SK-N-SH (cell line): ENCODE measurements around the gene ZNF829. TPM values are rescaled to one million over a fixed set of nuclear protein-coding genes. Genes with fewer than 3 reads are reported as not detected.

ENCODE experiments used
- RCOR1 ChIP-seq: fragments of 150-350 bp; IDR thresholded peaks from 2 replicates; pipeline ENCODE4 v1.6.1; 2017; ENCODE audit warnings: antibody characterized with exemption, low read length
- RXRA ChIP-seq: IDR thresholded peaks from 2 replicates; pipeline ENCODE4 v1.4.0; 2012; ENCODE audit warnings: low read depth, mild to moderate bottlenecking, borderline replicate concordance
- TAF1 ChIP-seq: IDR thresholded peaks from 2 replicates; pipeline ENCODE4 v1.6.1; 2012; ENCODE audit warnings: low read depth, mild to moderate bottlenecking, low read length, moderate library complexity, borderline replicate concordance
- YY1 ChIP-seq: IDR thresholded peaks from 2 replicates; pipeline ENCODE4 v1.4.0; 2012; ENCODE audit warnings: low read depth, mild to moderate bottlenecking
- polyA plus RNA-seq, 3 experiments: library from polyadenylated mRNA; depleted of rRNA; stranded (reverse); fragments of >200 nt; gene quantifications; 2 replicates each; pipeline ENCODE4 v1.2.3, GENCODE V29; 2012
- small RNA-seq, 7 experiments: library from RNA; depleted of rRNA; stranded (forward); fragments of <200 nt; gene quantifications; one replicate each; pipeline ENCODE3, GENCODE V24; 2012
- TF ChIP-seq, protein P1 (sequence below): IDR thresholded peaks from 2 replicates; pipeline ENCODE4; 2012
- TF ChIP-seq, protein P2 (sequence below): IDR thresholded peaks from 2 replicates; pipeline ENCODE4 v1.4.0; 2012; ENCODE audit warnings: low read depth, borderline replicate concordance

The ZNF829 gene
- polyA plus RNA-seq, 1 of the 3 experiments (the other 2 are of a cell fraction), result 0.72 TPM

DNA sequence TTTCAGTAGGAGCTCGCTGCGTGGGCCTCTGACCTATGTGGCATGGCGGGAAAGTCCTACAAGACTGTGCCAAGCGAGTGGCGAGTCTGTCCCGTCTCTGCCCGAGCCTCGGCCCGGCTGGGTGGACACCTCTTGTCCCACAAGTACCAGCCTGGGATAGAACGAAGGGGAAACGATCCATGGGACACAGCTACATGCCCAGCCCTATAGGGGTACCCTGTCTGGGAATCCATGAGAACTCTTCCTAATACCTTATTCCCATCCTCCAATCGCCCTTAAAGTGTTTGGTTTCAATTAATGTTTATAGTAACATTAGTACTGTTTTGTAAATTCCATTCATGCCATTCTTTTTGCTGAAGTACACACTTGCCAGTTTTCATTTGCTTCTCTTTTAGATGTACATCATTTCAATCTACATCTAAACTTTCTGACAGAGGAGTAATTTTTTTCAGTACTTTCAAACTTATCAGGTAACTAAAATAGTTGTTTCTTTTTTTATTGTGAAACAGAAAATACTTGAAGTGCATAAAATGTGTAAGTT, 77.2 kb downstream of the ZNF829 start (continued):
- TF ChIP-seq, protein P1, sequence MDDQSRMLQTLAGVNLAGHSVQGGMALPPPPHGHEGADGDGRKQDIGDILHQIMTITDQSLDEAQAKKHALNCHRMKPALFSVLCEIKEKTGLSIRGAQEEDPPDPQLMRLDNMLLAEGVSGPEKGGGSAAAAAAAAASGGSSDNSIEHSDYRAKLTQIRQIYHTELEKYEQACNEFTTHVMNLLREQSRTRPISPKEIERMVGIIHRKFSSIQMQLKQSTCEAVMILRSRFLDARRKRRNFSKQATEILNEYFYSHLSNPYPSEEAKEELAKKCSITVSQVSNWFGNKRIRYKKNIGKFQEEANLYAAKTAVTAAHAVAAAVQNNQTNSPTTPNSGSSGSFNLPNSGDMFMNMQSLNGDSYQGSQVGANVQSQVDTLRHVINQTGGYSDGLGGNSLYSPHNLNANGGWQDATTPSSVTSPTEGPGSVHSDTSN, result no peak
- no peak for TF ChIP-seq RXRA
- TF ChIP-seq, protein P2, sequence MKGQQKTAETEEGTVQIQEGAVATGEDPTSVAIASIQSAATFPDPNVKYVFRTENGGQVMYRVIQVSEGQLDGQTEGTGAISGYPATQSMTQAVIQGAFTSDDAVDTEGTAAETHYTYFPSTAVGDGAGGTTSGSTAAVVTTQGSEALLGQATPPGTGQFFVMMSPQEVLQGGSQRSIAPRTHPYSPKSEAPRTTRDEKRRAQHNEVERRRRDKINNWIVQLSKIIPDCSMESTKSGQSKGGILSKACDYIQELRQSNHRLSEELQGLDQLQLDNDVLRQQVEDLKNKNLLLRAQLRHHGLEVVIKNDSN, result 0 out of 2 replicates have a peak, but pooled peaks have one; percentile 1
- no peak for TF ChIP-seq TAF1
- no peak for TF ChIP-seq RCOR1
- no peak for TF ChIP-seq YY1

Small RNAs within 50 kb of the gene (small RNA-seq; reads per million reads assigned to genes)
- gene RF00019, result 0 reads per million in 7 experiments

Other genes starting within 250 kb of the ZNF829 start
- 2.8 and 5.1 TPM in 2 replicates for gene ZNF461, start 249.5 kb downstream of the ZNF829 start, polyA plus RNA-seq (2012; rRNA removed)
- 4.1 and 4.5 TPM in 2 replicates for gene ZNF567, start 228.7 kb downstream of the ZNF829 start, polyA plus RNA-seq (2012; rRNA removed)
- gene ZNF850, start 143.5 kb downstream of the ZNF829 start, polyA plus RNA-seq (2012; rRNA removed), result 1.6 TPM in 2 replicates
- 2.2 and 3.1 TPM in 2 replicates for gene ZNF790, start 77.9 kb downstream of the ZNF829 start, polyA plus RNA-seq (2012; rRNA removed)
- 2.4 and 4.2 TPM in 2 replicates for gene ZNF345, start 65.4 kb downstream of the ZNF829 start, polyA plus RNA-seq (2012; rRNA removed)
- gene ZNF568, start within 50 bp of the ZNF829 start, polyA plus RNA-seq (2012; rRNA removed), result 5.5 and 7.2 TPM in 2 replicates
- 1.7 and 1.9 TPM in 2 replicates for gene ZNF420, start 162.1 kb upstream of the ZNF829 start, polyA plus RNA-seq (2012; rRNA removed)